Measurements from ENCODE around the gene TNFRSF8. TPM values are rescaled to one million over a fixed set of nuclear protein-coding genes. Genes with fewer than 3 reads are reported as not detected.

The TNFRSF8 gene
- total RNA-seq, 1 experiment from 2014 or later = not detected

DNA sequence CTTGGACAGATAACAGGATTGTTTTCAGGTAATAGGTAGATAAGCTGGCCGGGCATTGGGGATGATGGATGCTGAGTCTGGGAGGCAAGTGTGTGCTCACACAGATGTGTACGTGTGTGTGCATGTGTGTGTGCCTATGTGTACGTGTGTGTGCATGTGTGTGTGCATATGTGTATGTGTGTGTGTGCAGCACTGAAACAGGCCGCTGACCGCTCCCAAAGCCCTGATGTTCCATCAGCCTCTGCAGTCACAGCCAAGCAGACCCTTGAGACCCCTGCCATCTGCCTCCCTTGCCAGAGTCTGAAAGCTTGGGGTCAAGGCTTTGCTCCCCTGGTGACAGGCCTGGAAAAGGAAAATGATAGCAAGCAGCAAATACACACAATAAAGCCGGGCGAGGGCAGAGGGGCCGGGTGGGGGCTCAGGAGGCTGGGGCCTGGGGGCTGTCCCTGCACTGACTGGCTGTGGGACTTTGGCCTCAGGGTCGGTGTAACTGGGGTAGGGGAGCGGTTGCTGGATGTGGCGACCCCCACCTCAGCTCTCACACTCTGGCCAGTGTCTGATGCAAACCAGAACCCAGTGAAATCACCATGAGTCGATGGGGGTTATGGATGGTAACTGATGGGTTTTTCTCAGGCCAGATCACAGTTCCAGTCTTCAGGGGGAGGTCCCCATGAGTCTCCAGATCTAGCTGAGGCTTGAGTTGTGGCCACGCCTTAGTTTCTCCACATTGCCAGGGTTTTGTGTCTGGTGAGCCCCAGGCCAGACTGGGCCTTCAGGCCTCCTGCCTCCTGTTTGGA, 9.2 kb upstream of the TNFRSF8 start:
- H3K27me3 ChIP-seq (replicated peaks; ENCODE audit: insufficient read depth, low read depth, low read length, poor library complexity) = no peaks in the 10 kb centered on the region
- TF ChIP-seq, protein P1, sequence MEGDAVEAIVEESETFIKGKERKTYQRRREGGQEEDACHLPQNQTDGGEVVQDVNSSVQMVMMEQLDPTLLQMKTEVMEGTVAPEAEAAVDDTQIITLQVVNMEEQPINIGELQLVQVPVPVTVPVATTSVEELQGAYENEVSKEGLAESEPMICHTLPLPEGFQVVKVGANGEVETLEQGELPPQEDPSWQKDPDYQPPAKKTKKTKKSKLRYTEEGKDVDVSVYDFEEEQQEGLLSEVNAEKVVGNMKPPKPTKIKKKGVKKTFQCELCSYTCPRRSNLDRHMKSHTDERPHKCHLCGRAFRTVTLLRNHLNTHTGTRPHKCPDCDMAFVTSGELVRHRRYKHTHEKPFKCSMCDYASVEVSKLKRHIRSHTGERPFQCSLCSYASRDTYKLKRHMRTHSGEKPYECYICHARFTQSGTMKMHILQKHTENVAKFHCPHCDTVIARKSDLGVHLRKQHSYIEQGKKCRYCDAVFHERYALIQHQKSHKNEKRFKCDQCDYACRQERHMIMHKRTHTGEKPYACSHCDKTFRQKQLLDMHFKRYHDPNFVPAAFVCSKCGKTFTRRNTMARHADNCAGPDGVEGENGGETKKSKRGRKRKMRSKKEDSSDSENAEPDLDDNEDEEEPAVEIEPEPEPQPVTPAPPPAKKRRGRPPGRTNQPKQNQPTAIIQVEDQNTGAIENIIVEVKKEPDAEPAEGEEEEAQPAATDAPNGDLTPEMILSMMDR (conservative IDR thresholded peaks at IDR 0.05; ENCODE audit: low read depth, low read length) = no peak
- TF ChIP-seq EZH2 (IDR thresholded peaks at IDR 0.05; ENCODE audit: borderline replicate concordance, low read depth, low read length, poor library complexity, severe bottlenecking) = no peak
- BruUV-seq (replicated peaks) = no TSS peak
- H3K36me3 ChIP-seq (ENCODE audit: insufficient read depth, low read length, poor library complexity, severe bottlenecking) = no peaks in the 10 kb centered on the region
- no peak overlapping the region for H3K4me3 ChIP-seq (ENCODE audit: low read depth, low read length, poor library complexity, severe bottlenecking)
- intact Hi-C loops (cut with micrococcal nuclease; ENCODE audit: unreplicated experiment) = no loop called here
- H3K27ac ChIP-seq (ENCODE audit: low read depth, low read length, poor library complexity, severe bottlenecking) = no peak overlapping the region
- ChIA-PET POLR2A (ENCODE audit: low non-redundant PET) (no interaction called here), CTCF (no interaction called here)
- no peak for DNase-seq (ENCODE audit: low spot score)
- H3K9me3 ChIP-seq (ENCODE audit: low read depth, low read length, poor library complexity, severe bottlenecking) = no peaks in the 10 kb centered on the region
- H3K4me1 ChIP-seq (ENCODE audit: insufficient read depth, low read length, poor library complexity, severe bottlenecking) = no peaks in the 10 kb centered on the region

DNA sequence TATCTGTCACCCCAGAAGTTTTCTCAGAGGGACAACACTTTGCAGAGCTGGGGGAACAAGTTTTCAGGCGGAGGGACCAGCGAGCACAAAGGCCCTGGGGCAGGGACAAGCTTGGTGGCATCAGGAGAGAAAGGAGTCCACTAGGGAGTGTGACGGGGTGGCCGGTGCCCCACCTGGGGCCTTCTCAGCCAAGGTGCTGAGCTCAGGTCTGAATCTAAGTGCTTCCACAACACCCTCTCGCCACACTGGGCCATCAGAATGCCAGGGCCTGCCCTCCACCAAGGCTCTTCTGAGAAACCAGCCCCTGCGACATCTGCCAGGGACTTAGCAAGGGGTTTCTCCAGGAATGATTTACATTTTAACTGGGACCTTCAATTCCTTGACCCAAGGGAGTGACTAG, 7.8 kb upstream of the TNFRSF8 start:
- Histone ChIP-seq H3K27ac (ENCODE audit: low read depth, low read length, poor library complexity, severe bottlenecking) (no peak overlapping the region), H3K36me3 (ENCODE audit: insufficient read depth, low read length, poor library complexity, severe bottlenecking) (no peaks in the 10 kb centered on the region), H3K4me3 (ENCODE audit: low read depth, low read length, poor library complexity, severe bottlenecking) (no peak overlapping the region), H3K9me3 (ENCODE audit: low read depth, low read length, poor library complexity, severe bottlenecking) (no peaks in the 10 kb centered on the region), H3K4me1 (ENCODE audit: insufficient read depth, low read length, poor library complexity, severe bottlenecking) (no peaks in the 10 kb centered on the region), H3K27me3 (replicated peaks; ENCODE audit: insufficient read depth, low read depth, low read length, poor library complexity) (peaks cover 3% of the 10 kb centered on the region)
- BruUV-seq (replicated peaks) = no TSS peak
- ChIA-PET CTCF (no interaction called here), POLR2A (ENCODE audit: low non-redundant PET) (no interaction called here)
- no peak for TF ChIP-seq EZH2 (IDR thresholded peaks at IDR 0.05; ENCODE audit: borderline replicate concordance, low read depth, low read length, poor library complexity, severe bottlenecking)
- TF ChIP-seq, protein P1 (conservative IDR thresholded peaks at IDR 0.05; ENCODE audit: low read depth, low read length) = no peak
- no peak for DNase-seq (ENCODE audit: low spot score)
- intact Hi-C loops (cut with micrococcal nuclease; ENCODE audit: unreplicated experiment) = no loop called here

DNA sequence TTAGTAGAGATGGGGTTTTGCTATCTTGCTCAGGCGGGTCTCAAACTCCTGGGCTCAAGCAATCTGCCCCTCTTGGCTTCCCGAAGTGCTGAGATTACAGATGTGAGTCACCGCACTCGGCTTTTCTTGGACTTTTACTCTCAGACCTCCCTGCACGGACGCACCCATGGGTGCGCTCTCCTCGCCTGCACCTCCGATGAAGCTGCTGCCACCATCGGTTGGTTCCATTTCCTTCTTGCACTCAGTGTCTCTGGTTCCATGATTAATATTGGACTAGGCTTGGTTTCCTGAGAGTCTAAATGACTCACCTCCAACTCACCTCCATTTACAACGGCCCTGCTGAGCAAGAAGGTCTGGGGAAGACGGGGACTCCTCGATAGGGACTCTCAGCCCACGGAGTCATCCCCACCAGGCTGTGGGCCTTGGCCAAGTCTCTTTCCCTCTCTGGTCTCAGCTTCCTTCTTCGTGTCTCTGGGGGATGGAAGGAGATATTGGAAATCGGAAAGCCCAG, 6.7 kb upstream of the TNFRSF8 start:
- DNase-seq (ENCODE audit: low spot score) = no peak
- Histone ChIP-seq H3K27ac (ENCODE audit: low read depth, low read length, poor library complexity, severe bottlenecking) (no peak overlapping the region), H3K27me3 (replicated peaks; ENCODE audit: insufficient read depth, low read depth, low read length, poor library complexity) (peaks cover 14% of the 10 kb centered on the region), H3K36me3 (ENCODE audit: insufficient read depth, low read length, poor library complexity, severe bottlenecking) (no peaks in the 10 kb centered on the region), H3K9me3 (ENCODE audit: low read depth, low read length, poor library complexity, severe bottlenecking) (no peaks in the 10 kb centered on the region), H3K4me1 (ENCODE audit: insufficient read depth, low read length, poor library complexity, severe bottlenecking) (no peaks in the 10 kb centered on the region), H3K4me3 (ENCODE audit: low read depth, low read length, poor library complexity, severe bottlenecking) (no peak overlapping the region)
- no peak for TF ChIP-seq EZH2 (IDR thresholded peaks at IDR 0.05; ENCODE audit: borderline replicate concordance, low read depth, low read length, poor library complexity, severe bottlenecking)
- TF ChIP-seq, protein P1 (conservative IDR thresholded peaks at IDR 0.05; ENCODE audit: low read depth, low read length) = no peak
- BruUV-seq (replicated peaks) = no TSS peak
- CTCF ChIA-PET = no interaction called here
- POLR2A ChIA-PET (ENCODE audit: low non-redundant PET) = no interaction called here
- intact Hi-C loops (cut with micrococcal nuclease; ENCODE audit: unreplicated experiment) = no loop called here
